Measurements from ENCODE around the gene VSX2. TPM values are rescaled to one million over a fixed set of nuclear protein-coding genes. Genes with fewer than 3 reads are reported as not detected.

The VSX2 gene
- total and polyA plus RNA-seq, 2 experiments from 2014 or later: 0.49 to 0.52 TPM

GRCh38 chr14:74296037-74296467 is 56.8 kb downstream of the VSX2 start:
- H3K36me3 Mint-ChIP-seq (ENCODE audit: low read depth): peaks cover 73% of the 10 kb centered on the region
- H3K4me1 Mint-ChIP-seq: peaks cover 26% of the 10 kb centered on the region
- no peaks in the 10 kb centered on the region for H3K9me3 Mint-ChIP-seq
- H3K4me1 ChIP-seq (ENCODE audit: insufficient read depth): 0 out of 2 replicates have a peak, but pooled peaks cover 4% of the 10 kb centered on the region
- no peak overlapping the region for H3K4me2 ChIP-seq
- no peak overlapping the region for H2AFZ ChIP-seq
- H3K9me2 ChIP-seq (ENCODE audit: insufficient read depth): no peaks in the 10 kb centered on the region
- no peak overlapping the region for H3K27ac ChIP-seq (ENCODE audit: low read depth)
- H3K4me3 Mint-ChIP-seq: no peak overlapping the region
- peaks cover 1% of the 10 kb centered on the region for H3K27me3 Mint-ChIP-seq (ENCODE audit: insufficient read depth, low read depth, poor library complexity)
- H3K27ac Mint-ChIP-seq: no peak overlapping the region
- DNase-seq (ENCODE audit: low spot score): no peak
- H3F3A ChIP-seq (replicated peaks; ENCODE audit: low read depth): peaks cover 22% of the 10 kb centered on the region; the same call in 1 of the 2 replicates
- H4K20me1 ChIP-seq (replicated peaks; ENCODE audit: insufficient read depth): peaks cover 47% of the 10 kb centered on the region
- ATAC-seq: no peak
- peaks cover 53% of the 10 kb centered on the region for H3K79me2 ChIP-seq (replicated peaks; ENCODE audit: insufficient read depth)
- H3K27me3 ChIP-seq (ENCODE audit: insufficient read depth): no peaks in the 10 kb centered on the region
- TF ChIP-seq POLR2AphosphoS5 (IDR thresholded peaks at IDR 0.05; ENCODE audit: low read depth) (no peak), ZNF462 (CRISPR knock-in tag; IDR thresholded peaks at IDR 0.05) (no peak), STAT1 (IDR thresholded peaks at IDR 0.05; ENCODE audit: unreplicated experiment) (no peak), EZH2 (IDR thresholded peaks at IDR 0.05; ENCODE audit: low read depth, unreplicated experiment) (no peak), JUNB (IDR thresholded peaks at IDR 0.05; ENCODE audit: unreplicated experiment) (no peak), NANOG (IDR thresholded peaks at IDR 0.05; ENCODE audit: borderline replicate concordance) (no peak), ETS1 (IDR thresholded peaks at IDR 0.05) (no peak), REST (IDR thresholded peaks at IDR 0.05; ENCODE audit: unreplicated experiment) (no peak), EZH2phosphoT487 (IDR thresholded peaks at IDR 0.05; ENCODE audit: unreplicated experiment) (no peak), CTCF (conservative IDR thresholded peaks at IDR 0.05; ENCODE audit: low read depth in 2 of 2) (no peak)
- peaks cover 30% of the 10 kb centered on the region for H3K36me3 ChIP-seq (ENCODE audit: insufficient read depth)
- no peak overlapping the region for H3K4me3 ChIP-seq
